Inflammatory macrophage treated with lipopolysaccharide for 1 hour (primary cell): ENCODE results near the gene RAMACL.
"Not testable (repeated sequence)": the region's sequence is repeated elsewhere in the genome, so short reads cannot be mapped to it uniquely, and the experiment has no call there.

Experiments used
- DNase-seq, 2 donors: peaks; one replicate each; pipeline ENCODE4 v3.0.0-alpha.2; 2020 to 2022

RAMACL gene

GRCh38 chr6:166586424-166587156 lies at the start of gene RAMACL:
Gene RAMACL, minus strand, starts transcription at chr6:166586678. Its CDS starts 201 bp downstream, at chr6:166586477.
- DNase-seq, result no peak

- no peak for DNase-seq
Observed at GRCh38 chr6:166635013-166635970, 48.8 kb upstream of the RAMACL start.

- not testable (repeated sequence) for DNase-seq
Observed at GRCh38 chr6:166634581-166634980, 48.1 kb upstream of the RAMACL start.

GRCh38 chr6:166633732-166634535 lies 47.5 kb upstream of the RAMACL start:
- peak; percentile 73 to 83 for DNase-seq

GRCh38 chr6:166632731-166633130 lies 46.3 kb upstream of the RAMACL start:
- DNase-seq, result no peak

GRCh38 chr6:166630462-166630861 lies 44.0 kb upstream of the RAMACL start:
- DNase-seq, result no peak

GRCh38 chr6:166629628-166630027 lies 43.1 kb upstream of the RAMACL start:
- no peak for DNase-seq

- peak; percentile 15 to 28 for DNase-seq
Observed at GRCh38 chr6:166627875-166628801, 41.7 kb upstream of the RAMACL start.

GRCh38 chr6:166627033-166627874 lies 40.8 kb upstream of the RAMACL start, which contains the start of gene RPS6KA2:
Gene RPS6KA2, minus strand, starts transcription at chr6:166627251. Its CDS starts 232 bp downstream, at chr6:166627019.
- DNase-seq, result peak; percentile 99

- DNase-seq, result peak; percentile 27 to 36
Observed at GRCh38 chr6:166626177-166627032, 39.9 kb upstream of the RAMACL start.

- no peak for DNase-seq
Observed at GRCh38 chr6:166625356-166625755, 38.9 kb upstream of the RAMACL start.

GRCh38 chr6:166624275-166624674 lies 37.8 kb upstream of the RAMACL start:
- peak; percentile 28 to 55 for DNase-seq

- DNase-seq, result no peak
Observed at GRCh38 chr6:166623318-166623717, 36.8 kb upstream of the RAMACL start.

GRCh38 chr6:166621114-166621540 lies 34.6 kb upstream of the RAMACL start:
- DNase-seq, result no peak

GRCh38 chr6:166620478-166621113 lies 34.1 kb upstream of the RAMACL start:
- no peak for DNase-seq

- DNase-seq, result no peak
Observed at GRCh38 chr6:166619912-166620311, 33.4 kb upstream of the RAMACL start.

GRCh38 chr6:166618866-166619761 lies 32.6 kb upstream of the RAMACL start:
- no peak for DNase-seq

GRCh38 chr6:166618251-166618650 lies 31.8 kb upstream of the RAMACL start:
- DNase-seq, result no peak
